K562 (cell line): Measurements from ENCODE around the gene LRRC3B. TPM values are rescaled to one million over a fixed set of nuclear protein-coding genes. Genes with fewer than 3 reads are reported as not detected.
A peak's percentile ranks its signal among the peaks of the same experiment; 100 is the strongest.
"Not testable (repeated sequence)": the region's sequence is repeated elsewhere in the genome, so short reads cannot be mapped to it uniquely, and the experiment has no call there.

Source experiments
- ATAC-seq: fragments of 200-7000 bp; cut with Tn5 transposase; 3 replicates; pipeline ENCODE4 v1.9.1; 2020; ENCODE audit warnings: moderate library complexity
- BruUV-seq: library from RNA; stranded (reverse); fragments of 400-500 nt; replicated peaks from 2 replicates; lab custom pipeline; 2021; lab: Mats Ljungman, UMichigan
- CTCF ChIA-PET: fragments of 300-600 bp; formaldehyde crosslinking; extraction: SDS; loops from one replicate; lab custom pipeline; 2021; ENCODE audit warnings: low intra/inter-chr PET ratio; lab: Yijun Ruan, JAX
- POLR2A ChIA-PET: fragments of 300-600, 350-650 bp; sonication (Branson Sonifier 250); formaldehyde crosslinking; extraction: SDS; loops from one replicate; lab custom pipeline; 2021; ENCODE audit warnings: antibody characterized with exemption, inconsistent platforms; lab: Yijun Ruan, JAX
- DNase-seq, 4 experiments: peaks; one replicate each; pipeline versions ENCODE4 v3.0.0 to v3.0.0-alpha.2; 2011 to 2018; ENCODE audit warnings: low spot score in 3 of 4, mixed read lengths in 3 of 4; ENCODE audit errors: extremely low read depth in 1 of 4
- FAIRE-seq: peaks from 2 replicates; lab custom pipeline; 2011; peaks lifted over from hg19 to GRCh38; lab: Jason Lieb, UNC
- H2AFZ ChIP-seq: 2 replicates; pipeline ENCODE4 v1.6.0; 2011; ENCODE audit warnings: low read depth, low read length, control low read depth, inconsistent platforms
- H3K27ac ChIP-seq: fragments of 200-600 bp; 3 replicates; pipeline ENCODE4 v1.8.0; 2011; ENCODE audit warnings: low read depth, mild to moderate bottlenecking, control low read depth, inconsistent platforms, low read length, moderate library complexity, mixed read lengths; ENCODE audit errors: extremely low read depth
- H3K27me3 ChIP-seq, 2 experiments: fragments of 300-600 bp in 1 of 2; 2 replicates in 1 of 2; 3 replicates in 1 of 2; pipeline versions ENCODE4 v1.6.0 to v1.8.0; 2011; ENCODE audit warnings: inconsistent platforms in 2 of 2, low read length in 2 of 2, mild to moderate bottlenecking in 1 of 2, mixed read lengths in 1 of 2, moderate library complexity in 1 of 2; ENCODE audit not compliant: control insufficient read depth in 2 of 2, insufficient read depth in 2 of 2
- H3K36me3 ChIP-seq: fragments of 300-600 bp; 3 replicates; pipeline ENCODE4 v1.8.0; 2011; ENCODE audit warnings: mild to moderate bottlenecking, low read length, inconsistent platforms; ENCODE audit not compliant: control insufficient read depth, insufficient read depth
- H3K4me1 ChIP-seq, 2 experiments: fragments of 200-600 bp in 1 of 2; replicated peaks in 1 of 2; 2 replicates in 1 of 2; 3 replicates in 1 of 2; pipeline versions ENCODE4 v1.5.1 to v1.8.0; 2011; ENCODE audit warnings: inconsistent platforms in 2 of 2, low read length in 2 of 2, mild to moderate bottlenecking in 1 of 2, mixed read lengths in 1 of 2, moderate library complexity in 1 of 2; ENCODE audit not compliant: control insufficient read depth in 2 of 2, insufficient read depth in 2 of 2
- H3K4me2 ChIP-seq: 2 replicates; pipeline ENCODE4 v1.6.1; 2011; ENCODE audit warnings: low read length, control low read depth, inconsistent platforms, mixed read lengths; ENCODE audit not compliant: insufficient read depth
- H3K4me3 ChIP-seq: fragments of 200-600 bp; sonication (generic), shearing (Covaris generic); 2 replicates; pipeline ENCODE4 v1.5.1; 2016; ENCODE audit warnings: control low read depth, inconsistent platforms
- H3K79me2 ChIP-seq: fragments of 200-600 bp; 3 replicates; pipeline ENCODE4 v1.8.0; 2011; ENCODE audit warnings: low read length, inconsistent platforms; ENCODE audit not compliant: control insufficient read depth, insufficient read depth
- H3K9ac ChIP-seq, 2 experiments: 2 replicates each; pipeline versions ENCODE4 v1.6.0 to v1.6.1; 2011; ENCODE audit warnings: low read depth in 2 of 2, low read length in 2 of 2, control low read depth in 1 of 2, inconsistent platforms in 1 of 2, mild to moderate bottlenecking in 1 of 2, mixed read lengths in 1 of 2; ENCODE audit not compliant: insufficient read depth in 1 of 2
- H3K9me1 ChIP-seq: one replicate; pipeline ENCODE4 v1.6.0; 2011; ENCODE audit warnings: inconsistent platforms, mild to moderate bottlenecking, low read length, moderate library complexity; ENCODE audit not compliant: control insufficient read depth, insufficient read depth
- H3K9me3 ChIP-seq: replicated peaks from 2 replicates; pipeline ENCODE4 v1.5.1; 2011; ENCODE audit warnings: low read depth, low read length, inconsistent platforms; ENCODE audit not compliant: control insufficient read depth, insufficient read depth
- H4K20me1 ChIP-seq: replicated peaks from 2 replicates; pipeline ENCODE4 v1.6.1; 2011; ENCODE audit warnings: low read length, inconsistent platforms, mixed read lengths; ENCODE audit not compliant: control insufficient read depth, insufficient read depth
- ZFP36 ChIP-seq: fragments of 150-350 bp; IDR thresholded peaks from 2 replicates; pipeline ENCODE4 v1.6.1; 2018; ENCODE audit warnings: low read length, low read depth; ENCODE audit not compliant: partially characterized antibody
- WGBS: fragments of 100-300 bp; shearing (Covaris generic); methylation state at CpG from one replicate; pipeline ENCODE4 v1.1.6; 2016; ENCODE audit warnings: low coverage, mixed read lengths; ENCODE audit not compliant: insufficient coverage; ENCODE audit errors: missing lambda C conversion rate; 5-methylcytosine and 5-hydroxymethylcytosine counted together
- in situ Hi-C: fragments of 300-500 bp; cut with MboI; formaldehyde crosslinking; loops from 4 replicates; pipeline ENCODE4 v1.15.0; 2018; ENCODE audit warnings: inconsistent platforms, mixed read lengths
- intact Hi-C: fragments of 100-400 bp; cut with micrococcal nuclease; formaldehyde crosslinking; loops from 2 replicates; pipeline ENCODE4 v1.14.2; 2022
- polyA plus RNA-seq, 8 experiments: library from polyadenylated mRNA; depleted of rRNA in 4 of 8; stranded (reverse) in 5 of 8; unstranded in 3 of 8; fragments of >200 nt; fragmentation: Nextera tagmentation in 2 of 8; fragmentation: Illumina TruSeq in 1 of 8; extraction: Ambion mirVana in 2 of 8; extraction: Trizol in 1 of 8; gene quantifications; 2 replicates each; pipeline versions ENCODE4 v1.2.1 to v1.2.3, GENCODE V29; 2011 to 2014; ENCODE audit warnings: inconsistent platforms in 1 of 8, missing spikeins in 1 of 8
- total RNA-seq, 7 experiments: library from RNA; depleted of rRNA in 6 of 7; stranded (reverse); fragments of >200 nt in 6 of 7; fragmentation: Illumina TruSeq in 2 of 7; extraction: Trizol in 2 of 7; gene quantifications; 2 replicates each; pipeline versions ENCODE4 v1.2.1 to v1.2.3, GENCODE V29; 2011 to 2021; ENCODE audit warnings: low replicate concordance in 1 of 7

LRRC3B gene
- total and polyA plus RNA-seq, 9 of the 15 experiments (the other 6 are each of a cell fraction or from before 2014, with no cell fraction given): under 0.01 to 0.33 TPM; not detected in 7

GRCh38 chr3:26603311-26603710 is 19.3 kb upstream of the LRRC3B start:
- BruUV-seq, CTCF ChIA-PET, in situ Hi-C loops: not testable (repeated sequence)

GRCh38 chr3:26603771-26604170 is 18.8 kb upstream of the LRRC3B start:
- POLR2A ChIA-PET: not testable (repeated sequence)

More at GRCh38 chr3:26603311-26603710, 19.3 kb upstream of the LRRC3B start:
- WGBS: 0% methylated on average over 1 of the region's 1 CpG
- ATAC-seq, H4K20me1 ChIP-seq, H3K4me2 ChIP-seq, DNase-seq, POLR2A ChIA-PET, H3K9me1 ChIP-seq, H3K27ac ChIP-seq, H3K36me3 ChIP-seq, intact Hi-C loops, H3K9me3 ChIP-seq, H3K4me1 ChIP-seq, H3K4me3 ChIP-seq, H2AFZ ChIP-seq, FAIRE-seq, H3K79me2 ChIP-seq, H3K27me3 ChIP-seq, H3K9ac ChIP-seq: not testable (repeated sequence)

More at GRCh38 chr3:26603771-26604170, 18.8 kb upstream of the LRRC3B start:
- BruUV-seq, DNase-seq, H3K4me1 ChIP-seq, H3K9me3 ChIP-seq: not testable (repeated sequence)
- peak; percentile 75 for TF ChIP-seq ZFP36
- TF ChIP-seq, all 486 proteins: peak for 1; not testable (repeated sequence) for 485
- ATAC-seq, CTCF ChIA-PET, H2AFZ ChIP-seq, H3K79me2 ChIP-seq, H3K9me1 ChIP-seq, H3K4me2 ChIP-seq, H3K36me3 ChIP-seq, H3K4me3 ChIP-seq, H3K27me3 ChIP-seq, H3K9ac ChIP-seq, H3K27ac ChIP-seq, in situ Hi-C loops, intact Hi-C loops, H4K20me1 ChIP-seq, FAIRE-seq: not testable (repeated sequence)
- 3% methylated on average over 3 of the region's 3 CpGs for WGBS
